ENCODE measurements around the gene TRIP4. TPM values are rescaled to one million over a fixed set of nuclear protein-coding genes. Genes with fewer than 3 reads are reported as not detected.

The TRIP4 gene
- total and polyA plus RNA-seq, 5 donors from 2014 or later, result 26.3 to 47.3 (median 38.2) TPM

Other genes with a start within 250 kb of the TRIP4 start
- 0.20 TPM for gene SNX22, start 236.1 kb upstream of the TRIP4 start, total RNA-seq
- 1 to 10 TPM in 2 of 4 donors, under 1 TPM in 2; 0.85 to 1.4 (median 1.2) TPM for gene SNX22, start 236.1 kb upstream of the TRIP4 start, polyA plus RNA-seq
- 171 TPM for gene PPIB, start 224.8 kb upstream of the TRIP4 start, total RNA-seq
- 100 to 1,000 TPM; 516 to 624 (median 569) TPM for gene PPIB, start 224.8 kb upstream of the TRIP4 start, polyA plus RNA-seq
- 27.6 TPM for gene CSNK1G1, start 31.7 kb upstream of the TRIP4 start, total RNA-seq
- 10 to 100 TPM; 14.4 to 18.8 (median 14.8) TPM for gene CSNK1G1, start 31.7 kb upstream of the TRIP4 start, polyA plus RNA-seq
- gene PCLAF, start 6.4 kb upstream of the TRIP4 start, total RNA-seq, result 1.0 TPM
- gene PCLAF, start 6.4 kb upstream of the TRIP4 start, polyA plus RNA-seq, result 10 to 100 TPM in 2 of 4 donors, 1 to 10 TPM in 2; 9.1 to 27.0 (median 10.8) TPM
- 39.0 TPM for gene ZNF609, start 72.7 kb downstream of the TRIP4 start, total RNA-seq
- gene ZNF609, start 72.7 kb downstream of the TRIP4 start, polyA plus RNA-seq, result 1 to 10 TPM in 3 of 4 donors, under 1 TPM in 1; 0.64 to 2.6 (median 1.6) TPM